PFSK-1 (cell line): Measurements from ENCODE around the gene SPTLC2.

Source experiments
- FOXP2 ChIP-seq: optimal IDR thresholded peaks from 2 replicates; pipeline ENCODE3; 2011; ENCODE audit warnings: borderline replicate concordance, control low read depth, inconsistent platforms; ENCODE audit not compliant: insufficient read depth; ENCODE audit errors: extremely low read length, extremely low read depth
- POLR2AphosphoS5 ChIP-seq: IDR thresholded peaks from 2 replicates; pipeline ENCODE4 v1.6.1; 2012; ENCODE audit warnings: low read depth, mild to moderate bottlenecking, control low read depth, low read length, moderate library complexity
- SIN3A ChIP-seq: IDR thresholded peaks from 2 replicates; pipeline ENCODE4 v1.6.1; 2012; ENCODE audit warnings: mild to moderate bottlenecking, low read length, moderate library complexity, borderline replicate concordance; ENCODE audit not compliant: insufficient read depth
- TAF1 ChIP-seq: IDR thresholded peaks from 2 replicates; pipeline ENCODE4 v1.6.1; 2012; ENCODE audit warnings: low read length, control low read depth, borderline replicate concordance; ENCODE audit not compliant: insufficient read depth
- TF ChIP-seq, protein P1 (sequence below), 2 experiments: IDR thresholded peaks; 2 replicates each; pipeline versions ENCODE4 v1.6.1 to v1.8.0; 2011 to 2012; ENCODE audit warnings: low read depth in 2 of 2, low read length in 2 of 2, control low read depth in 1 of 2, inconsistent platforms in 1 of 2, mild to moderate bottlenecking in 1 of 2, moderate library complexity in 1 of 2; ENCODE audit not compliant: insufficient read depth in 1 of 2

The SPTLC2 gene

DNA sequence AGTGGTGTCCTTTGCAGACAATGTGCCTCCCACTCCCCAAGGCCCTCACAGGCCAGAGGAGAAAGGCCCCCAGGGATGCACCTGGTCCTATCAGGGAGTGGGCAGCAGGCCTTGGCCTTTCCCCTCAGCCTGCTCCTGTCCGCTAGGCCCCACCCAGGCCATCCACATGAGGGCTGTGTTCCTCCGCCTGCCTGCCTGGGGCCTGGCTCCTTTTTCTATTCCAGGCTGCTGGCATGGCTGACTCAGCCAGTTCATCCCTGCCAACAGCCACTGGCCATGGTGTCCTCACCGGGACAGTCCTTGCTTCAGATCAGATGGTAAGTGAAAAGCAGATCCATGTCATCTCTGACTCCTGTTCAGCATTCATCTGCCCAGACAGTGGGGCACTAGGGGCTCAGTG is 131.2 kb downstream of the SPTLC2 start:
- TF ChIP-seq SIN3A (no peak), POLR2AphosphoS5 (no peak), FOXP2 (no peak), TAF1 (no peak)
- TF ChIP-seq, protein P1, sequence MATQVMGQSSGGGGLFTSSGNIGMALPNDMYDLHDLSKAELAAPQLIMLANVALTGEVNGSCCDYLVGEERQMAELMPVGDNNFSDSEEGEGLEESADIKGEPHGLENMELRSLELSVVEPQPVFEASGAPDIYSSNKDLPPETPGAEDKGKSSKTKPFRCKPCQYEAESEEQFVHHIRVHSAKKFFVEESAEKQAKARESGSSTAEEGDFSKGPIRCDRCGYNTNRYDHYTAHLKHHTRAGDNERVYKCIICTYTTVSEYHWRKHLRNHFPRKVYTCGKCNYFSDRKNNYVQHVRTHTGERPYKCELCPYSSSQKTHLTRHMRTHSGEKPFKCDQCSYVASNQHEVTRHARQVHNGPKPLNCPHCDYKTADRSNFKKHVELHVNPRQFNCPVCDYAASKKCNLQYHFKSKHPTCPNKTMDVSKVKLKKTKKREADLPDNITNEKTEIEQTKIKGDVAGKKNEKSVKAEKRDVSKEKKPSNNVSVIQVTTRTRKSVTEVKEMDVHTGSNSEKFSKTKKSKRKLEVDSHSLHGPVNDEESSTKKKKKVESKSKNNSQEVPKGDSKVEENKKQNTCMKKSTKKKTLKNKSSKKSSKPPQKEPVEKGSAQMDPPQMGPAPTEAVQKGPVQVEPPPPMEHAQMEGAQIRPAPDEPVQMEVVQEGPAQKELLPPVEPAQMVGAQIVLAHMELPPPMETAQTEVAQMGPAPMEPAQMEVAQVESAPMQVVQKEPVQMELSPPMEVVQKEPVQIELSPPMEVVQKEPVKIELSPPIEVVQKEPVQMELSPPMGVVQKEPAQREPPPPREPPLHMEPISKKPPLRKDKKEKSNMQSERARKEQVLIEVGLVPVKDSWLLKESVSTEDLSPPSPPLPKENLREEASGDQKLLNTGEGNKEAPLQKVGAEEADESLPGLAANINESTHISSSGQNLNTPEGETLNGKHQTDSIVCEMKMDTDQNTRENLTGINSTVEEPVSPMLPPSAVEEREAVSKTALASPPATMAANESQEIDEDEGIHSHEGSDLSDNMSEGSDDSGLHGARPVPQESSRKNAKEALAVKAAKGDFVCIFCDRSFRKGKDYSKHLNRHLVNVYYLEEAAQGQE (IDR thresholded peaks at IDR 0.05; ENCODE audit: insufficient read depth in 1 of 2, low read depth in 2 of 2, low read length in 2 of 2) = no peak

- TF ChIP-seq, protein P1 (IDR thresholded peaks at IDR 0.05; ENCODE audit: insufficient read depth in 1 of 2, low read depth in 2 of 2, low read length in 2 of 2) = no peak
- no peak for TF ChIP-seq POLR2AphosphoS5
- TF ChIP-seq FOXP2 = no peak
- TF ChIP-seq TAF1 = no peak
- TF ChIP-seq SIN3A = no peak
Observed at GRCh38 chr14:77482422-77482821, 134.0 kb downstream of the SPTLC2 start.

- TF ChIP-seq FOXP2 = no peak
Observed at GRCh38 chr14:77478796-77479195, 137.6 kb downstream of the SPTLC2 start.

GRCh38 chr14:77478029-77478428 is 138.4 kb downstream of the SPTLC2 start:
- no peak for TF ChIP-seq FOXP2

DNA sequence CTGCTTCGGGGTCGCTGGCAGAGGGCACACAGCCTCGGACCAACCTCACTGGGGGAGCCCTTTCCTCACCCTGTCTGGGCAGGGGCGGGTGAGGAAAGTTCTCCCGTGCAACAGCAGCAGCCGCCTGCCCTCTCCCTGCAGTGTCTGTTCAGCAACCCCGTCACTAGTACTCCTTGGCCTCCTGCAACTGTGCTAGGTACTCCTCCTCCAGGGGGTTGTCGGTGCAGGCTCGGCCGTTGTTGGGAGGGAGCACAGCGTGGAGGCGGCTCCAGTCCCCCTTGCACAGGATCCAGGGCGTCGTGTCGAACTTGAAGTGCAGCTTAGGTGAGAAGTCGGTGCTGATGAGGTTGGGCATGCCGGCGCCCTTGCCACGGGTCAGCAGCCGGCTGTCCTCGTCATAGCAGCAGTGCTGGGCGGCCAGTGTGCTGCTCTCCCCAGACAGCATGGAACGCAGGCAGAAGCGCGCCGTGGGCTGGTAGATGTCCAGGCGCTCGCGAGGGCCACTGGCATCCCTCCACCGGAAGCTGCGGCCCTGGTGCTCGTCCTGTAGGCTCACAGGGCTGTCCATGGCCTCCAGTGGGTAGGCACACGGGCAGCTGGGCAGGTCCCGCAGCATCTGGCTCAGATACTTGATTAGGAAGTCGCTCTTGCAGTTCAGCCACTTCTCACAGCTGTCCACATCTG is 140.9 kb downstream of the SPTLC2 start:
- no peak for TF ChIP-seq TAF1

GRCh38 chr14:77474479-77475177 is 141.8 kb downstream of the SPTLC2 start:
- no peak for TF ChIP-seq POLR2AphosphoS5
- TF ChIP-seq FOXP2 = no peak
- TF ChIP-seq TAF1 = no peak
- TF ChIP-seq, protein P1 (IDR thresholded peaks at IDR 0.05; ENCODE audit: insufficient read depth in 1 of 2, low read depth in 2 of 2, low read length in 2 of 2) = no peak
- no peak for TF ChIP-seq SIN3A

GRCh38 chr14:77473921-77474320 is 142.5 kb downstream of the SPTLC2 start:
- TF ChIP-seq, protein P1 (IDR thresholded peaks at IDR 0.05; ENCODE audit: insufficient read depth in 1 of 2, low read depth in 2 of 2, low read length in 2 of 2) = no peak
- TF ChIP-seq TAF1 (no peak), FOXP2 (no peak), POLR2AphosphoS5 (no peak), SIN3A (no peak)
